SU-DHL-6 (cell line): ENCODE measurements around the gene SCYGR8.

ENCODE experiments used
- H2AFZ ChIP-seq: fragments of 200-600 bp; sonication (generic); 2 replicates; pipeline ENCODE4 v1.6.1; 2014; ENCODE audit warnings: low read depth, mild to moderate bottlenecking, moderate library complexity, mixed read lengths, antibody characterized with exemption, low read length; ENCODE audit not compliant: severe bottlenecking
- H3F3A ChIP-seq: fragments of 200-600 bp; shearing (Covaris generic); 2 replicates; pipeline ENCODE4 v1.6.0; 2016; ENCODE audit warnings: antibody characterized with exemption, mild to moderate bottlenecking; ENCODE audit not compliant: insufficient read depth
- H3K27ac ChIP-seq: fragments of 200-600 bp; sonication (generic); 2 replicates; pipeline ENCODE4 v1.5.1; 2016; ENCODE audit warnings: low read depth, mild to moderate bottlenecking, low read length, moderate library complexity, mixed read lengths
- H3K27me3 ChIP-seq: fragments of 200-600 bp; sonication (generic), shearing (Covaris generic); 2 replicates; pipeline ENCODE4 v1.6.0; 2014; ENCODE audit warnings: mild to moderate bottlenecking, low read length
- H3K36me3 ChIP-seq: fragments of 200-600 bp; sonication (generic); 2 replicates; pipeline ENCODE4 v1.6.1; 2014; ENCODE audit warnings: mild to moderate bottlenecking, low read length, mixed read lengths
- H3K4me2 ChIP-seq: fragments of 300-600, 200-600 bp; shearing (Covaris generic), sonication (generic); 2 replicates; pipeline ENCODE4 v1.6.0; 2014; ENCODE audit warnings: low read length, low read depth, mild to moderate bottlenecking; ENCODE audit not compliant: poor library complexity, severe bottlenecking
- H3K4me3 ChIP-seq: fragments of 200-600 bp; sonication (generic); 2 replicates; pipeline ENCODE4 v1.5.1; 2014; ENCODE audit warnings: antibody characterized with exemption, low read length, mild to moderate bottlenecking, mixed read lengths; ENCODE audit not compliant: insufficient read depth, poor library complexity, severe bottlenecking
- H3K79me2 ChIP-seq: fragments of 200-600 bp; sonication (generic); 2 replicates; pipeline ENCODE4 v1.6.1; 2014; ENCODE audit warnings: mild to moderate bottlenecking, low read length, moderate library complexity; ENCODE audit not compliant: insufficient read depth
- H3K9ac ChIP-seq: fragments of 200-600 bp; sonication (generic); 2 replicates; pipeline ENCODE4 v1.7.0; 2014; ENCODE audit warnings: mild to moderate bottlenecking, low read length
- H3K9me2 ChIP-seq: fragments of 200-600 bp; sonication (generic); replicated peaks from 2 replicates; pipeline ENCODE4 v1.6.1; 2014; ENCODE audit warnings: low read length; ENCODE audit not compliant: insufficient read depth
- H3K9me3 ChIP-seq: fragments of 200-600 bp; sonication (generic); 2 replicates; pipeline ENCODE4 v1.6.1; 2014; ENCODE audit warnings: low read length, mixed read lengths; ENCODE audit not compliant: insufficient read depth
- H4K20me1 ChIP-seq: fragments of 200-600 bp; sonication (generic); 2 replicates; pipeline ENCODE4 v1.6.1; 2014; ENCODE audit warnings: low read depth, mild to moderate bottlenecking, antibody characterized with exemption, low read length, moderate library complexity, mixed read lengths
- EZH2phosphoT487 ChIP-seq: fragments of 200-600 bp; sonication (generic), shearing (Covaris generic); conservative IDR thresholded peaks from 2 replicates; pipeline ENCODE4 v1.6.1; 2018; ENCODE audit warnings: mild to moderate bottlenecking, antibody characterized with exemption, low read length, moderate library complexity, mixed read lengths
- TF ChIP-seq, protein P1 (sequence below): fragments of 200-600 bp; sonication (generic); IDR thresholded peaks from one replicate; pipeline ENCODE4 v1.5.1; 2017; ENCODE audit warnings: antibody characterized with exemption, mild to moderate bottlenecking, low read length, moderate library complexity; ENCODE audit not compliant: insufficient read depth, poor library complexity, severe bottlenecking

SCYGR8 gene

DNA sequence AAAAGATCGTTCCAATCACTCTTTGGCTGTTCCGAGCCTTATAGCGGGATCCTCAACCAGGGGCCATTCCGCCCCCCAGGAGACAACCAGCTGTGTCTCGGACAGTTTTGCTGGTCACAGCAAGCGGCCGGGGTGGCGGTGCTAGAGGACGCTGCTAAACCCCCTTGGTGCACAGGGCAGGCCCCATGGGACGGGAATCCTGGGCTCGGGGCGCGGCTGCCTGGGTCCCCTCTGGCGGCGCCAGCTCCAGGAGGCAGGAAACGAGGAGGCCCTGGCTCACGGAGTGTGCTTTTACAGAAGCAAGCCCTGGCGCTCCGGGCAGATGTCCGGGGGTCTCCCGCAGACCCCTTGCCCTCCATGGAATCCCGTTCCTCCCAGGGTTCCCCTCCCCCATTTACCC, 22.1 kb downstream of the SCYGR8 start:
- H3K9ac ChIP-seq, result no peak overlapping the region
- no peak overlapping the region for H3K4me3 ChIP-seq
- TF ChIP-seq, protein P1, sequence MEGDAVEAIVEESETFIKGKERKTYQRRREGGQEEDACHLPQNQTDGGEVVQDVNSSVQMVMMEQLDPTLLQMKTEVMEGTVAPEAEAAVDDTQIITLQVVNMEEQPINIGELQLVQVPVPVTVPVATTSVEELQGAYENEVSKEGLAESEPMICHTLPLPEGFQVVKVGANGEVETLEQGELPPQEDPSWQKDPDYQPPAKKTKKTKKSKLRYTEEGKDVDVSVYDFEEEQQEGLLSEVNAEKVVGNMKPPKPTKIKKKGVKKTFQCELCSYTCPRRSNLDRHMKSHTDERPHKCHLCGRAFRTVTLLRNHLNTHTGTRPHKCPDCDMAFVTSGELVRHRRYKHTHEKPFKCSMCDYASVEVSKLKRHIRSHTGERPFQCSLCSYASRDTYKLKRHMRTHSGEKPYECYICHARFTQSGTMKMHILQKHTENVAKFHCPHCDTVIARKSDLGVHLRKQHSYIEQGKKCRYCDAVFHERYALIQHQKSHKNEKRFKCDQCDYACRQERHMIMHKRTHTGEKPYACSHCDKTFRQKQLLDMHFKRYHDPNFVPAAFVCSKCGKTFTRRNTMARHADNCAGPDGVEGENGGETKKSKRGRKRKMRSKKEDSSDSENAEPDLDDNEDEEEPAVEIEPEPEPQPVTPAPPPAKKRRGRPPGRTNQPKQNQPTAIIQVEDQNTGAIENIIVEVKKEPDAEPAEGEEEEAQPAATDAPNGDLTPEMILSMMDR, result no peak
- no peak for TF ChIP-seq EZH2phosphoT487
- no peaks in the 10 kb centered on the region for H3F3A ChIP-seq
- no peak overlapping the region for H2AFZ ChIP-seq
- no peaks in the 10 kb centered on the region for H3K36me3 ChIP-seq
- no peak overlapping the region for H3K4me2 ChIP-seq
- no peaks in the 10 kb centered on the region for H4K20me1 ChIP-seq
- no peaks in the 10 kb centered on the region for H3K9me3 ChIP-seq
- no peaks in the 10 kb centered on the region for H3K27me3 ChIP-seq
- no peaks in the 10 kb centered on the region for H3K9me2 ChIP-seq
- H3K27ac ChIP-seq, result no peak overlapping the region
- no peaks in the 10 kb centered on the region for H3K79me2 ChIP-seq

DNA sequence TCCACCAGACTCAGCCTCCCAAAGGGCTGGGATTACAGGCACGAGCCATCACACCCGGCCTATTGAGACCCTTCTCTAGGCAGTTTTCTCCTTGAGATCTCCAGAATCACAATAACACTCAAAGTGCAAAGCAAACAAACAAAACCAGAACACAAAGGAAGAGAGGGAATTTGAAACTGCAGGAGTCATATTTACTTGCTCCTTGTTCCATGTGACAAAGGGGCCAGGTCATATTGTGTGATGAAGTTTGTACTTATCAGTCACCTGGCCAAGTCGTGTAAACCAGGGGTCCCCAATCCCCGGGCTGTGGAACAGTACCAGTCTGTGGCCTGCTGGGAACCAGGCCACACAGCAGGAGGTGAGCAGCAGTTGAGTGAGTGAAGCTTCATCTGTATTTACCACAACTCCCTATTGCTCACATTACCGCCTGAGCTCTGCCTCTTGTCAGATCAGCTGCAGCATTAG, 26.5 kb downstream of the SCYGR8 start:
- Histone ChIP-seq H3K9me2 (no peaks in the 10 kb centered on the region), H3K9me3 (no peaks in the 10 kb centered on the region), H3F3A (no peaks in the 10 kb centered on the region), H3K4me3 (no peak overlapping the region), H3K27ac (no peak overlapping the region), H3K36me3 (no peaks in the 10 kb centered on the region), H4K20me1 (no peaks in the 10 kb centered on the region), H3K9ac (no peak overlapping the region), H3K4me2 (no peak overlapping the region), H3K79me2 (no peaks in the 10 kb centered on the region), H2AFZ (no peak overlapping the region), H3K27me3 (no peaks in the 10 kb centered on the region)
- no peak for TF ChIP-seq EZH2phosphoT487
- TF ChIP-seq, protein P1, result no peak

DNA sequence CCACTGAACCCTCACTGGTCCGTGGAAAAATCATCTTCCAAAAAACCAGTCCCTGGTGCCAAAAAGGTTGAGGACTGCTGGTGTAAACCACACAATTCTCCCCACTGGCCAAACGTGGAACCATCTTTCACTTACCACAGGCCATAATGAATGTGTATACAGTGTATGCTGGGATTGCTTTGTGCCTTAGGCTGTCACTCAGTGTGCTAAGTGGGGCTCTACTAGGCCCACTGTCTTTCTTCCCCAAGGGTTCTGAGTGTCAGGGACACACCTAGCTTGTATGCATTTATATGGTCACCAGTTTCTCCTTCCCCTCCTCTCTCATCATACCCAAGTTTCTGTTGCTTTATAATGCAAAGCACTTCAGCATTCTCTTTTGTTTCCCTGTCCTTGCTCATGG, 27.2 kb downstream of the SCYGR8 start:
- Histone ChIP-seq H3K9me3 (no peaks in the 10 kb centered on the region), H3K4me2 (no peak overlapping the region), H4K20me1 (no peaks in the 10 kb centered on the region), H3K27ac (no peak overlapping the region), H3K9me2 (no peaks in the 10 kb centered on the region), H3K36me3 (no peaks in the 10 kb centered on the region), H3K4me3 (no peak overlapping the region), H3K9ac (no peak overlapping the region), H3K27me3 (no peaks in the 10 kb centered on the region), H3K79me2 (no peaks in the 10 kb centered on the region), H2AFZ (no peak overlapping the region), H3F3A (no peaks in the 10 kb centered on the region)
- TF ChIP-seq EZH2phosphoT487, result no peak
- TF ChIP-seq, protein P1, result no peak
